GM19035 (cell line): Measurements from ENCODE around the gene GAP43.

Source experiments
- ATAC-seq: cut with Tn5 transposase; IDR thresholded peaks from one replicate; pipeline ENCODE4 v1.9.1; 2021; ENCODE audit not compliant: unreplicated experiment

GAP43 gene

GRCh38 chr3:115758076-115758763 lies 134.9 kb downstream of the GAP43 start:
- ATAC-seq, result no peak

- ATAC-seq, result no peak
Observed at GRCh38 chr3:115760716-115761115, 137.4 kb downstream of the GAP43 start.

DNA sequence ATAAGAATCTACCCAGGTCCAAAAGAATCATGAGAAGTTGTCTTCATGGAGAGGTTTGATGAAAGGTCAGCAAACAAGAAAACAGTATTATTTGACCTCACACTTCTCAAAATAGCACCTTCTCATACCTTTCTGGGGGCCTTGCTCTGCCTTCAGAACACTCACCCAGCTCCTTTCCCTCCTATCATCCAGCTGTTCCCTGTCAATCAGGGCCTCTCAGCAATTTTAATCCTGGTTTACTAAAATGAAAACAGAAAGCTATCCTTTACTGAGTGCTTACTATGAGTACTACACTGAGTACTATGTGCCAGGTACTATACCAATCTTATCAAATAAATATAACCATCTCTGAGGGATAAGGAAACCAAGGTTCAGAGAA lies 138.6 kb downstream of the GAP43 start:
- ATAC-seq, result no peak

DNA sequence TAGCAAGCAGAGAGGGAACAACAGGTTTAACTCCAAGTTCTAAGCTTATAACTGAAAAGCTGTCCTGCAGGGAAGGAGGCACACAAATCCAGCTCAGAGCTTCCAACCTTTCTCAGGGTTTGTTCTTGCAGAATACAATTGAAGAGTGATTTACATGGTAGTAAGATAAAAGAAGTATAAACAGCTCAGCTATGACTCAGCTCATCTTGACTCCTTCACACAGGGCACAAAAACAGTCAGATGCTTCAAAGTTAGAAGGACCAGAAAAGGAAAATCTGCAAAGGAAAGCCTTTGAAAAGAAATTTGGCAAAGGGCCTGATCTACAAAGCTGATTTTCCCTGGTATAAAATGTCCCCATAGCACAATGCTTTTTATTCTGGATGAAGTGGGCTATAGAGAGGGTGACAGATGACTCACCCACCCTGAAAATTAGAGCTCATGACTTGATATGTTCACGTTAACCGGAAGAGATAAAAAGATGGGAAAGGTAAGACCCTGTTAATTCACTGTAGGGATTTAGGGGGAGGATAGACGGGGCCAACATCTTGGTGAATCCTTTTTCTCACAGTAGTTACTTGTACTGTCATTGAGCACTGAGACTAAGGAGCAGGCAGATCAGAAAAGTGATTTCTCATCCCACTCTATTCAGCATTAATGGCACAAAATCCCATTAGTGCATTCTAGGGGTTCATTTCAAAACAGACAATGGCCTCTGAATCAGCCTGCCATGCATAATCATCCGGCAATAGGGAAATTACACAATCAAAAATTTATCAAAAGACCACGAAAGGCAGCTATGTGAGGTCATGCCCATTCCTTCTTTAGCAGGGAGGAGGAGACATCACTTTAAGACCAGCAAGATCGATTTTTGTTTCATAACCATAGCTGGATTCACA lies 143.5 kb downstream of the GAP43 start:
- no peak for ATAC-seq

- no peak for ATAC-seq
Observed at GRCh38 chr3:115768661-115769060, 145.4 kb downstream of the GAP43 start.
